HepG2 (cell line): ENCODE results near the gene RPS2. TPM values are rescaled to one million over a fixed set of nuclear protein-coding genes. Genes with fewer than 3 reads are reported as not detected.

ENCODE experiments used
- HBP1 ChIP-seq: IDR thresholded peaks from 2 replicates; pipeline ENCODE4 v1.6.1; 2016; ENCODE audit warnings: low read depth, control low read depth
- HNRNPL ChIP-seq: fragments of 200-400 bp; formaldehyde crosslinking; IDR thresholded peaks from 2 replicates; pipeline ENCODE4 v1.6.1; 2017; ENCODE audit warnings: mild to moderate bottlenecking, low read depth, low read length
- MXI1 ChIP-seq: IDR thresholded peaks from 3 replicates; pipeline ENCODE4 v1.6.1; 2012; ENCODE audit warnings: low read depth, low read length, inconsistent platforms, borderline replicate concordance
- RCOR2 ChIP-seq: IDR thresholded peaks from 2 replicates; pipeline ENCODE4 v1.6.1; 2016; ENCODE audit warnings: missing biosample characterization, missing genetic modification reagents
- SNAI1 ChIP-seq: sonication (generic); formaldehyde crosslinking; IDR thresholded peaks from 2 replicates; pipeline ENCODE4 v1.5.0; 2020; ENCODE audit warnings: mild to moderate bottlenecking, missing genetic modification reagents, borderline replicate concordance
- SP5 ChIP-seq: IDR thresholded peaks from 2 replicates; pipeline ENCODE4 v1.6.1; 2016; ENCODE audit warnings: low read depth, borderline replicate concordance
- ZBTB40 ChIP-seq, 2 experiments: fragments of 450-650 bp in 1 of 2; sonication (generic) in 1 of 2; formaldehyde crosslinking in 1 of 2; IDR thresholded peaks; 2 replicates each; pipeline versions ENCODE4 v1.6.1 to v1.8.0; 2016 to 2022; ENCODE audit warnings: antibody characterized with exemption in 1 of 2, mild to moderate bottlenecking in 1 of 2, missing genetic modification reagents in 1 of 2
- ZEB1 ChIP-seq: IDR thresholded peaks from 2 replicates; pipeline ENCODE4 v1.6.1; 2012; ENCODE audit warnings: mild to moderate bottlenecking, low read depth, inconsistent platforms; ENCODE audit not compliant: insufficient replicate concordance
- ZNF350 ChIP-seq: sonication (generic); formaldehyde crosslinking; IDR thresholded peaks from 2 replicates; pipeline ENCODE4 v1.4.0; 2020; ENCODE audit warnings: mild to moderate bottlenecking, low read depth, missing genetic modification reagents, borderline replicate concordance
- polyA plus RNA-seq, 8 experiments: library from polyadenylated mRNA; depleted of rRNA in 3 of 8; stranded (reverse) in 7 of 8; unstranded in 1 of 8; fragments of >200 nt; fragmentation: Illumina TruSeq in 4 of 8; extraction: Trizol in 4 of 8; gene quantifications; 2 replicates each; pipeline versions ENCODE4 v1.2.1 to v1.2.3, GENCODE V29; 2011 to 2016; ENCODE audit warnings: low read depth in 4 of 8, missing spikeins in 1 of 8, mixed read lengths in 1 of 8; ENCODE audit not compliant: insufficient read depth in 1 of 8
- total RNA-seq, 5 experiments: library from RNA; depleted of rRNA; stranded (reverse); fragments of >200 nt; fragmentation: Illumina TruSeq; extraction: Trizol; gene quantifications; 2 replicates each; pipeline ENCODE4 v1.2.3, GENCODE V29; 2016; ENCODE audit warnings: low read depth in 1 of 5

The RPS2 gene
- total and polyA plus RNA-seq, 2 of the 13 experiments (the other 11 are each of a cell fraction or from before 2014, with no cell fraction given) = 1,908 to 4,514 TPM

- no peak for TF ChIP-seq ZBTB40 (IDR thresholded peaks at IDR 0.05)
- no peak for TF ChIP-seq ZBTB40 (CRISPR knock-in tag; IDR thresholded peaks at IDR 0.05)
- TF ChIP-seq HNRNPL = 0 out of 2 replicates have a peak, but pooled peaks have one; percentile 33
- TF ChIP-seq RCOR2 (CRISPR knock-in tag) = no peak
- TF ChIP-seq HBP1 (CRISPR knock-in tag) = no peak
- TF ChIP-seq ZNF350 (CRISPR knock-in tag) = no peak
- TF ChIP-seq MXI1 = 0 out of 3 replicates have a peak, but pooled peaks have one; percentile 16
- TF ChIP-seq SNAI1 = no peak
- no peak for TF ChIP-seq SP5 (CRISPR knock-in tag)
- TF ChIP-seq ZEB1 = no peak
- TF ChIP-seq, all 625 proteins: peak for 5
Measured at GRCh38 chr16:1972490-1972877, 7.9 kb upstream of the RPS2 start (continued).
